Ramos (cell line): ENCODE data around the gene ROR1.

ENCODE experiments used
- in situ Hi-C: fragments of 300-500 bp; cut with MboI; formaldehyde crosslinking; loops from one replicate; pipeline ENCODE4 v1.14.3; 2022; ENCODE audit warnings: low sequenced_read_pairs; ENCODE audit not compliant: unreplicated experiment

The ROR1 gene

DNA sequence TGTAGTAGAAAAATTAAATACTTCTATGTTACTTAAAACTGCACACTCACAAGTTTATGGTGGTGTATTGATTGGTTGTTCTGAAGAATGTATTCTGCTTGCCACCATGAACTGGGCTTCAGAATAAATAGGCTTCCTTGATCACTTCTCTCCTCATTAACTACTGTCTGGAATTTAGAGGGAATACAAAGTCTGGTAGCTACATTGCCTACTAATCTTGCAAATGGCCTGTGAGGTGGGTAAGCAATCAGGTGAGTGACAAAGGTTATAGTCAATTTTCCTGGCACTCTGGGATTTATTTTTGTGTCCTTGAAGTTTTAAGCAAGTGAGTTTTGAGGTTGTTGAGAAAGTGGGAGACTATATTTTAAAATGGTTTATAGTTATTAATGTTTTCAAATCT, 101.8 kb downstream of the ROR1 start:
- in situ Hi-C loops, result no loop called here

DNA sequence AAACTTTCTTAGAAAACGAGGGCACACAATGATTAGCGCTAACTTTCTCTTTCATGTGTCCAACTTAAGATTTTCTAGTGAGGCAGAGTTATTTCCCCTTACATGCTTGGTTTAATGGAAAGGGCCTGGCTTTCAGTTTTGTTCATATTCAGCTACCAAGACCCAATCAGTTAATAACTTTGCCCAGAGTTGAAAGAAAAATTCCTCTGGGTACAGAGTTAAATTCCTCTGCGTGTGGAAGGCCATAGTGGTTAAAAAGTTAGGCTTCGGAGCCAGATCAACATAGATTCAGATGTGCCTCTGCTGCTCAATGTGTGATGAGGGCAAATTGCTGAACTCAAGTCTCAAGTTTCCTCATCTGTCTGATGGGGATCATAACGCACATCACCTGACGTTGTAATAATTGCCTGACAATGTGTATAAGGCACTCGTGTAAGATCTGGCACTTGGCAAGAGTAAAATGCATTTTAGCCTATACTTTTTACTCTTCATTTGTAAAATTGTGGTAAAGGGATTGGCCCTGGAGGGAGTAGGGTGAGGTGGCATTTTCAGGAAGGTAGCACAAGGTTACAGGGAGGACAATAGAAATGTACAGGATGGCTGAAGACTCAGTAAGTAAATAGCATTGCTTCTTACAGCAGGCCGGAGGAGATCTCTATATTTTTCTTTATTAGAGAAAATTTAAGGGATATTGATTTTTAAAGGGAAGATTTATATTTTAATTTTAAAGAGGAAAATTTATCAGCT, 103.4 kb downstream of the ROR1 start:
- in situ Hi-C loops, result no loop called here

- in situ Hi-C loops, result no loop called here
Observed at GRCh38 chr1:63877816-63878215, 104.0 kb downstream of the ROR1 start.

DNA sequence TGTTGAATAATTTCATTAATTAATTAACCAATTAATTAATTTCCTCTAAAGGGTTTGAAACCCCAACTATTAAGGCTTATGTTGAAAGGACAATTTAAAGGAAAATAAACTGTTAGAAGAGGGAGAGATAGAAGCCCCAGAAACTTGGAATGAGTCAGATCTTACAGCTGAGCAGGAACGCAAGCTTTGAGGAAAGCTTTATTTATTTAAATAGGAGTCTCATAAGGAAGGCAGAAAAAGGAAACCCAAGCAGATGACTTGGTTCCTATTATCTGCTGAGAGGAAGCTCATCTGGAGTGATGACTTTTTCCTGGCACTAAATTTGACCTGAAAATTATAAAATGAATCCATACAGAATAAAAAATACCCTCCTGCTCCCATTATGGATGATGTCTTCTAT, 105.1 kb downstream of the ROR1 start:
- in situ Hi-C loops, result no loop called here

- in situ Hi-C loops, result no loop called here
Observed at GRCh38 chr1:63880958-63881576, 107.2 kb downstream of the ROR1 start.

- in situ Hi-C loops, result no loop called here
Observed at GRCh38 chr1:63882048-63882704, 108.4 kb downstream of the ROR1 start.

DNA sequence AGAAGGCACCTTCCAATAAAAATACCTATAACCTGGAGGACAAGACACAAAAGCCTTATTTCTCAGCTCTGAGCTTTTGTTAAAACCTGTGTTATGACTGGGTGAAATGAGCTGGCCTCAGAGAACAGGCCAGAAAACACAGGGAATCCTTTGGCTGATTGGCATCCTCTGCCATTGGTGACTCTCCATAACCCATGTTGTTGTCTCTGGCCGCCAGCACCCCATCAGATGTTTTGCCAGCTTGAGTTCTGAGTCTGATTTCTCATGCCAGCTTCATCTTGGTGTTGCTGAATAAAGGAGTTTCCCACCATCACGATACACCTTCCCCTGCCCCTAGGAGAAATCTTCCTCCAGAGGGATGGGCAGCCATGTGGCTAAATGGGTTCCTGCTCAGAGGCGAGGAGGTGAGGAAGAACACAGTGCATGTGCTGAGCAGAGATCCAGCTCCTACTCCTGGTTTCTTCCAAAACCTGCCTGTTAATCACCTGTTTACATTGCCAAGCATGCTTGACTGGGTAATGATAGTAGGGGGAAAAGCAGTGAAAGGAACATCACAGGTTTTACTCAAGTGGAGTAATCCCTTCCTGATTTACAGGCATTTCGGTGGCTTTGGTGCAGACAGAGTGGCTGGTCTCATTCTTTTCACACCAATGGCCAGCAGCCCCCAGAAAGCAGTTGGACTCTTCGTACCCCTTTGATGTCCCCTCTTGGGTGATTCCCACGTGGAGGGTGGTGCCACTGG, 109.8 kb downstream of the ROR1 start:
- in situ Hi-C loops, result no loop called here

- in situ Hi-C loops, result no loop called here
Observed at GRCh38 chr1:63884486-63884885, 110.7 kb downstream of the ROR1 start.

GRCh38 chr1:63885899-63886298, 112.1 kb downstream of the ROR1 start:
- in situ Hi-C loops, result no loop called here

GRCh38 chr1:63886340-63886739, 112.5 kb downstream of the ROR1 start:
- in situ Hi-C loops, result no loop called here

GRCh38 chr1:63887809-63888208, 114.0 kb downstream of the ROR1 start:
- in situ Hi-C loops, result no loop called here

GRCh38 chr1:63888984-63889383, 115.2 kb downstream of the ROR1 start:
- in situ Hi-C loops, result no loop called here

GRCh38 chr1:63890468-63890867, 116.7 kb downstream of the ROR1 start:
- in situ Hi-C loops, result no loop called here

DNA sequence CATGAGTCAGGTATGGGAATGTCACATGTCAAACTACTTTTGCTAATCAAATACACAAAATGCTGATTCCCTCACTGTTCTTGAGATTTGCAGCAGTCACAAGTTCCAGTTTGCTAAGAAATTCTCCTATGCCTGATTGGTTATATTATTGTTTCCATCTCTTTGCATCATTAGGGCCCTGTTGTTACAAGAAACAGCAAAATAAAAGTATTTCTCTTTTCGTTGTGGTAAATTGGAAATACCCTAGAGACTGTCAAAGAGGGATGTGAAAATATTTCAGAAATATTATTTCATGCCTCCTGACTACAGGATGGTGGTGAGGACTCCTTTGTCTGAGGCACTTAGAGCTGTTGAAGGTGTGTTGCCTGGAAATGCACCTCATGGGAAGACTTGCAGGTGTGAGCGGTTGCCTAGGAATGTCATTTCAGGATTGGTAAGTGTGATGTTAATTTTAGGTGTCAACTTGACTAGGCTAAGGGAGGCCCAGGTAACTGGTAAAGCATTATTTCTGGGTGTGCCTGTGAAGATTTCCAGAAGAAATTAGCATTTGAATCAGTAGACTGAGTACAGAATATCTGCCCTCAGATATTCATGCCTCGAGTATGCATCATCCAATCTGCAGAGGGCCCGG, 117.4 kb downstream of the ROR1 start:
- in situ Hi-C loops, result no loop called here

GRCh38 chr1:63892632-63893395, 119.0 kb downstream of the ROR1 start:
- in situ Hi-C loops, result no loop called here

DNA sequence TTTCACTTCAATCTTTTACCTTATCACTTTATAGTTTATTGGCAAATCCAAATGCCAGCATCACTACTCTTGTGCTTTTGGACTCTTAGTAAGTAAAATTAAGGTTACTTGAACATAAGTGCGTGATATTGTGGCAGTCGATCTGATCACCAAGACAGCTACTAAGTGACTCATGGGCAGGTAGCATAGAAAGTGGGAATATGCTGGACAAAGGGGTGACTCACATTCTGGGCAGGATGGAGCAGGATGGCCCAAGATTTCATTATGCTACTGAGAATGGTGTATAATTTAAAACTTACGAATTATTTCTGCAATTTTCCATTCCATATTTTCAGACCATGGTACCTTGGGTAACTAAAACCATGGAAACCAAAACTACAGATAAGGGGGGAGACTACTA, 120.2 kb downstream of the ROR1 start:
- in situ Hi-C loops, result no loop called here

GRCh38 chr1:63894627-63895265, 120.9 kb downstream of the ROR1 start:
- in situ Hi-C loops, result no loop called here

- in situ Hi-C loops, result no loop called here
Observed at GRCh38 chr1:63896755-63897154, 122.9 kb downstream of the ROR1 start.
